Thyroid gland (tissue), 4 donors: Measurements from ENCODE around the gene EPO.

ENCODE experiments used
- CTCF ChIP-seq, 6 experiments: fragments of 200-600 bp in 3 of 6; fragments of 450-650 bp in 3 of 6; sonication (generic) in 3 of 6; IDR thresholded peaks; one replicate each; pipeline ENCODE4 v1.5.1; 2016 to 2019; ENCODE audit warnings: antibody characterized with exemption in 6 of 6, mild to moderate bottlenecking in 2 of 6, inconsistent platforms in 1 of 6, moderate library complexity in 1 of 6
- POLR2A ChIP-seq, 2 donors: fragments of 450-650 bp; IDR thresholded peaks; one replicate each; pipeline ENCODE4 v1.6.1; 2017; ENCODE audit warnings: antibody characterized with exemption in 2 of 2, mild to moderate bottlenecking in 2 of 2, moderate library complexity in 1 of 2

- TF ChIP-seq CTCF (IDR thresholded peaks at IDR 0.05) (no peak), POLR2A (IDR thresholded peaks at IDR 0.05) (no peak)
These were observed 27.7 kb upstream of the EPO start for GRCh38 chr7:100692578-100692961.
